K562 (cell line): ENCODE measurements around the gene CTXN1. TPM values are rescaled to one million over a fixed set of nuclear protein-coding genes. Genes with fewer than 3 reads are reported as not detected.

ENCODE experiments used
- ATAC-seq: fragments of 200-7000 bp; cut with Tn5 transposase; 3 replicates; pipeline ENCODE4 v1.9.1; 2020; ENCODE audit warnings: moderate library complexity
- BruUV-seq: library from RNA; stranded (reverse); fragments of 400-500 nt; replicated peaks from 2 replicates; lab custom pipeline; 2021; lab: Mats Ljungman, UMichigan
- CTCF ChIA-PET: fragments of 300-600 bp; formaldehyde crosslinking; extraction: SDS; loops from one replicate; lab custom pipeline; 2021; ENCODE audit warnings: low intra/inter-chr PET ratio; lab: Yijun Ruan, JAX
- POLR2A ChIA-PET: fragments of 300-600, 350-650 bp; sonication (Branson Sonifier 250); formaldehyde crosslinking; extraction: SDS; loops from one replicate; lab custom pipeline; 2021; ENCODE audit warnings: antibody characterized with exemption, inconsistent platforms; lab: Yijun Ruan, JAX
- DNase-seq, 4 experiments: peaks; one replicate each; pipeline versions ENCODE4 v3.0.0 to v3.0.0-alpha.2; 2011 to 2018; ENCODE audit warnings: low spot score in 3 of 4, mixed read lengths in 3 of 4; ENCODE audit errors: extremely low read depth in 1 of 4
- FAIRE-seq: peaks from 2 replicates; lab custom pipeline; 2011; peaks lifted over from hg19 to GRCh38; lab: Jason Lieb, UNC
- H2AFZ ChIP-seq: 2 replicates; pipeline ENCODE4 v1.6.0; 2011; ENCODE audit warnings: low read depth, low read length, control low read depth, inconsistent platforms
- H3K27ac ChIP-seq: fragments of 200-600 bp; 3 replicates; pipeline ENCODE4 v1.8.0; 2011; ENCODE audit warnings: low read depth, mild to moderate bottlenecking, control low read depth, inconsistent platforms, low read length, moderate library complexity, mixed read lengths; ENCODE audit errors: extremely low read depth
- H3K27me3 ChIP-seq, 2 experiments: fragments of 300-600 bp in 1 of 2; 2 replicates in 1 of 2; 3 replicates in 1 of 2; pipeline versions ENCODE4 v1.6.0 to v1.8.0; 2011; ENCODE audit warnings: inconsistent platforms in 2 of 2, low read length in 2 of 2, mild to moderate bottlenecking in 1 of 2, mixed read lengths in 1 of 2, moderate library complexity in 1 of 2; ENCODE audit not compliant: control insufficient read depth in 2 of 2, insufficient read depth in 2 of 2
- H3K36me3 ChIP-seq: fragments of 300-600 bp; 3 replicates; pipeline ENCODE4 v1.8.0; 2011; ENCODE audit warnings: mild to moderate bottlenecking, low read length, inconsistent platforms; ENCODE audit not compliant: control insufficient read depth, insufficient read depth
- H3K4me1 ChIP-seq, 2 experiments: fragments of 200-600 bp in 1 of 2; replicated peaks in 1 of 2; 2 replicates in 1 of 2; 3 replicates in 1 of 2; pipeline versions ENCODE4 v1.5.1 to v1.8.0; 2011; ENCODE audit warnings: inconsistent platforms in 2 of 2, low read length in 2 of 2, mild to moderate bottlenecking in 1 of 2, mixed read lengths in 1 of 2, moderate library complexity in 1 of 2; ENCODE audit not compliant: control insufficient read depth in 2 of 2, insufficient read depth in 2 of 2
- H3K4me2 ChIP-seq: 2 replicates; pipeline ENCODE4 v1.6.1; 2011; ENCODE audit warnings: low read length, control low read depth, inconsistent platforms, mixed read lengths; ENCODE audit not compliant: insufficient read depth
- H3K4me3 ChIP-seq: fragments of 200-600 bp; sonication (generic), shearing (Covaris generic); 2 replicates; pipeline ENCODE4 v1.5.1; 2016; ENCODE audit warnings: control low read depth, inconsistent platforms
- H3K79me2 ChIP-seq: fragments of 200-600 bp; 3 replicates; pipeline ENCODE4 v1.8.0; 2011; ENCODE audit warnings: low read length, inconsistent platforms; ENCODE audit not compliant: control insufficient read depth, insufficient read depth
- H3K9ac ChIP-seq, 2 experiments: 2 replicates each; pipeline versions ENCODE4 v1.6.0 to v1.6.1; 2011; ENCODE audit warnings: low read depth in 2 of 2, low read length in 2 of 2, control low read depth in 1 of 2, inconsistent platforms in 1 of 2, mild to moderate bottlenecking in 1 of 2, mixed read lengths in 1 of 2; ENCODE audit not compliant: insufficient read depth in 1 of 2
- H3K9me1 ChIP-seq: one replicate; pipeline ENCODE4 v1.6.0; 2011; ENCODE audit warnings: inconsistent platforms, mild to moderate bottlenecking, low read length, moderate library complexity; ENCODE audit not compliant: control insufficient read depth, insufficient read depth
- H3K9me3 ChIP-seq: replicated peaks from 2 replicates; pipeline ENCODE4 v1.5.1; 2011; ENCODE audit warnings: low read depth, low read length, inconsistent platforms; ENCODE audit not compliant: control insufficient read depth, insufficient read depth
- H4K20me1 ChIP-seq: replicated peaks from 2 replicates; pipeline ENCODE4 v1.6.1; 2011; ENCODE audit warnings: low read length, inconsistent platforms, mixed read lengths; ENCODE audit not compliant: control insufficient read depth, insufficient read depth
- CHAMP1 ChIP-seq: fragments of 450-650 bp; IDR thresholded peaks from 2 replicates; pipeline ENCODE4 v1.6.1; 2016; ENCODE audit warnings: mild to moderate bottlenecking
- JUNB ChIP-seq: fragments of 450-650 bp; formaldehyde crosslinking; conservative IDR thresholded peaks from 2 replicates; pipeline ENCODE4 v1.4.0; 2020; ENCODE audit warnings: mild to moderate bottlenecking
- NKRF ChIP-seq: fragments of 450-650 bp; IDR thresholded peaks from 2 replicates; pipeline ENCODE4 v1.6.1; 2016; ENCODE audit warnings: borderline replicate concordance
- TCFL5 ChIP-seq: fragments of 250-450 bp; sonication (Bioruptor Pico); conservative IDR thresholded peaks from 2 replicates; pipeline ENCODE4 v1.6.1; 2021; ENCODE audit warnings: mild to moderate bottlenecking, moderate library complexity, matching md5 sums
- ZNF41 ChIP-seq: fragments of 250-450 bp; sonication (Bioruptor Pico); conservative IDR thresholded peaks from 2 replicates; pipeline ENCODE4 v1.4.0; 2020; ENCODE audit warnings: mild to moderate bottlenecking
- WGBS: fragments of 100-300 bp; shearing (Covaris generic); methylation state at CpG from one replicate; pipeline ENCODE4 v1.1.6; 2016; ENCODE audit warnings: low coverage, mixed read lengths; ENCODE audit not compliant: insufficient coverage; ENCODE audit errors: missing lambda C conversion rate; 5-methylcytosine and 5-hydroxymethylcytosine counted together
- in situ Hi-C: fragments of 300-500 bp; cut with MboI; formaldehyde crosslinking; loops from 4 replicates; pipeline ENCODE4 v1.15.0; 2018; ENCODE audit warnings: inconsistent platforms, mixed read lengths
- intact Hi-C: fragments of 100-400 bp; cut with micrococcal nuclease; formaldehyde crosslinking; loops from 2 replicates; pipeline ENCODE4 v1.14.2; 2022
- polyA plus RNA-seq, 8 experiments: library from polyadenylated mRNA; depleted of rRNA in 4 of 8; stranded (reverse) in 5 of 8; unstranded in 3 of 8; fragments of >200 nt; fragmentation: Nextera tagmentation in 2 of 8; fragmentation: Illumina TruSeq in 1 of 8; extraction: Ambion mirVana in 2 of 8; extraction: Trizol in 1 of 8; gene quantifications; 2 replicates each; pipeline versions ENCODE4 v1.2.1 to v1.2.3, GENCODE V29; 2011 to 2014; ENCODE audit warnings: inconsistent platforms in 1 of 8, missing spikeins in 1 of 8
- total RNA-seq, 7 experiments: library from RNA; depleted of rRNA in 6 of 7; stranded (reverse); fragments of >200 nt in 6 of 7; fragmentation: Illumina TruSeq in 2 of 7; extraction: Trizol in 2 of 7; gene quantifications; 2 replicates each; pipeline versions ENCODE4 v1.2.1 to v1.2.3, GENCODE V29; 2011 to 2021; ENCODE audit warnings: low replicate concordance in 1 of 7
- TF ChIP-seq, protein P1 (sequence below): fragments of 250-450 bp; sonication (Bioruptor Pico); IDR thresholded peaks from 2 replicates; pipeline ENCODE4 v1.5.0; 2021
- TF ChIP-seq, protein P2 (sequence below): sonication (generic); formaldehyde crosslinking; IDR thresholded peaks from 2 replicates; pipeline ENCODE4 v1.8.0; 2022; ENCODE audit warnings: missing genetic modification reagents, mild to moderate bottlenecking, moderate library complexity, borderline replicate concordance
- TF ChIP-seq, protein P3 (sequence below): IDR thresholded peaks from 2 replicates; pipeline ENCODE4 v1.6.1; 2012; ENCODE audit warnings: low read depth, low read length, improper control_type of control experiment, borderline replicate concordance
- TF ChIP-seq, protein P4 (sequence below): fragments of 450-650 bp; formaldehyde crosslinking; IDR thresholded peaks from 2 replicates; pipeline ENCODE4 v1.4.0; 2020; ENCODE audit warnings: mild to moderate bottlenecking, moderate library complexity

CTXN1 gene
- total and polyA plus RNA-seq, 9 of the 15 experiments (the other 6 are each of a cell fraction or from before 2014, with no cell fraction given): 0.15 to 37.4 (median 1.8) TPM; not detected in 2

DNA sequence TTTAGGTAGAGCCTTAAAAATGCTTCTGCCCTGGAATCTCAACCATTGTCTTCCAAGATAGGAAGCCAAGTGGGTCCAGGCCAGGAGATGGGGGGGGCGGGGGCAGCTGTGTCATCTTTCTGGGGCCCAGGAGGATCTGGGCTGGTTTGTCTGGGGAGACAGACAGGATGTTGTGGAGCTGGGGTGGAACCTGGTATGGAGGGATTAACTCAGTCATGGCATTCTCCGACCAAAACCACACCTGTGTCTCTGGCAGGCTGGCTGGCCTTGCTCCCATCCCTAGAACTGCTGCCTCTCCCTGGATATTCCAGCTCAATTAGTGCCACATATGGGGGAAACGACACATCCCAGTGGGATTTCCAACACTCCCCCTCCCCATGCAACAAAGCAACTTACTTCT is 25.0 kb downstream of the CTXN1 start (continued):
- no peak for TF ChIP-seq NKRF
- TF ChIP-seq JUNB (CRISPR knock-in tag): no peak
- no peak for TF ChIP-seq ZNF41 (CRISPR knock-in tag)
- TF ChIP-seq, protein P1, sequence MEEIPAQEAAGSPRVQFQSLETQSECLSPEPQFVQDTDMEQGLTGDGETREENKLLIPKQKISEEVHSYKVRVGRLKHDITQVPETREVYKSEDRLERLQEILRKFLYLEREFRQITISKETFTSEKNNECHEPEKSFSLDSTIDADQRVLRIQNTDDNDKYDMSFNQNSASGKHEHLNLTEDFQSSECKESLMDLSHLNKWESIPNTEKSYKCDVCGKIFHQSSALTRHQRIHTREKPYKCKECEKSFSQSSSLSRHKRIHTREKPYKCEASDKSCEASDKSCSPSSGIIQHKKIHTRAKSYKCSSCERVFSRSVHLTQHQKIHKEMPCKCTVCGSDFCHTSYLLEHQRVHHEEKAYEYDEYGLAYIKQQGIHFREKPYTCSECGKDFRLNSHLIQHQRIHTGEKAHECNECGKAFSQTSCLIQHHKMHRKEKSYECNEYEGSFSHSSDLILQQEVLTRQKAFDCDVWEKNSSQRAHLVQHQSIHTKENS (CRISPR knock-in tag): no peak
- TF ChIP-seq, protein P2, sequence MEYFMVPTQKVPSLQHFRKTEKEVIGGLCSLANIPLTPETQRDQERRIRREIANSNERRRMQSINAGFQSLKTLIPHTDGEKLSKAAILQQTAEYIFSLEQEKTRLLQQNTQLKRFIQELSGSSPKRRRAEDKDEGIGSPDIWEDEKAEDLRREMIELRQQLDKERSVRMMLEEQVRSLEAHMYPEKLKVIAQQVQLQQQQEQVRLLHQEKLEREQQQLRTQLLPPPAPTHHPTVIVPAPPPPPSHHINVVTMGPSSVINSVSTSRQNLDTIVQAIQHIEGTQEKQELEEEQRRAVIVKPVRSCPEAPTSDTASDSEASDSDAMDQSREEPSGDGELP: no peak

DNA sequence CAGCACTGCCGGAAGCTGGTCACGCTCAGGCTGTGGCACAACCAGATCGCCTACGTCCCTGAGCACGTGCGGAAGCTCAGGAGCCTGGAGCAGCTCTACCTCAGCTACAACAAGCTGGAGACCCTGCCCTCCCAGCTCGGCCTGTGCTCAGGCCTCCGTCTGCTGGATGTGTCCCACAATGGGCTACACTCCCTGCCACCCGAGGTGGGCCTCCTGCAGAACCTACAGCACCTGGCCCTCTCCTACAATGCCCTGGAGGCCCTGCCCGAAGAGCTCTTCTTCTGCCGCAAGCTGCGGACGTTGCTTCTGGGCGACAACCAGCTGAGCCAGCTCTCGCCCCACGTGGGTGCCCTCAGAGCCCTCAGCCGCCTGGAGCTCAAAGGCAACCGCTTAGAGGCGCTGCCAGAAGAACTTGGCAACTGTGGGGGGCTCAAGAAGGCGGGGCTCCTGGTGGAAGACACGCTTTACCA is 25.5 kb downstream of the CTXN1 start:
- Histone ChIP-seq H3K27me3 (no peaks in the 10 kb centered on the region), H3K27ac (no peak overlapping the region), H3K9me3 (no peaks in the 10 kb centered on the region), H3K36me3 (peaks cover 26% of the 10 kb centered on the region; the same call in 2 of the 3 replicates), H3K4me3 (no peak overlapping the region), H3K9ac (no peak overlapping the region; a peak in 1 of 4 replicates), H3K4me2 (no peak overlapping the region), H2AFZ (no peak overlapping the region), H3K79me2 (peaks cover 28% of the 10 kb centered on the region), H3K9me1 (peaks cover 7% of the 10 kb centered on the region), H3K4me1 (peaks cover 13 to 43% of the 10 kb centered on the region in 2 experiments; a peak in 4 of 5 replicates), H4K20me1 (no peaks in the 10 kb centered on the region)
- 86% methylated on average over 12 of the region's 21 CpGs for WGBS
- no peak for FAIRE-seq
- BruUV-seq: no TSS peak
- POLR2A ChIA-PET: interaction anchor here (0.6 to 5.3 kb wide), 6 partner anchors 11 to 349 kb away, joined by 3 to 72 read pairs (median 4); partner anchors contain the start of genes LRRC8E and SNAPC2
- no peak for ATAC-seq
- intact Hi-C loops: no loop called here
- CTCF ChIA-PET: no interaction called here
- in situ Hi-C loops: no loop called here
- DNase-seq: no peak
- TF ChIP-seq, protein P3, sequence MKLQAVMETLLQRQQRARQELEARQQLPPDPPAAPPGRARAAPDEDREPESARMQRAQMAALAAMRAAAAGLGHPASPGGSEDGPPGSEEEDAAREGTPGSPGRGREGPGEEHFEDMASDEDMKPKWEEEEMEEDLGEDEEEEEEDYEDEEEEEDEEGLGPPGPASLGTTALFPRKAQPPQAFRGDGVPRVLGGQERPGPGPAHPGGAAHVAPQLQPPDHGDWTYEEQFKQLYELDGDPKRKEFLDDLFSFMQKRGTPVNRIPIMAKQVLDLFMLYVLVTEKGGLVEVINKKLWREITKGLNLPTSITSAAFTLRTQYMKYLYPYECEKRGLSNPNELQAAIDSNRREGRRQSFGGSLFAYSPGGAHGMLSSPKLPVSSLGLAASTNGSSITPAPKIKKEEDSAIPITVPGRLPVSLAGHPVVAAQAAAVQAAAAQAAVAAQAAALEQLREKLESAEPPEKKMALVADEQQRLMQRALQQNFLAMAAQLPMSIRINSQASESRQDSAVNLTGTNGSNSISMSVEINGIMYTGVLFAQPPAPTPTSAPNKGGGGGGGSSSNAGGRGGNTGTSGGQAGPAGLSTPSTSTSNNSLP: no peak
- TF ChIP-seq, protein P4, sequence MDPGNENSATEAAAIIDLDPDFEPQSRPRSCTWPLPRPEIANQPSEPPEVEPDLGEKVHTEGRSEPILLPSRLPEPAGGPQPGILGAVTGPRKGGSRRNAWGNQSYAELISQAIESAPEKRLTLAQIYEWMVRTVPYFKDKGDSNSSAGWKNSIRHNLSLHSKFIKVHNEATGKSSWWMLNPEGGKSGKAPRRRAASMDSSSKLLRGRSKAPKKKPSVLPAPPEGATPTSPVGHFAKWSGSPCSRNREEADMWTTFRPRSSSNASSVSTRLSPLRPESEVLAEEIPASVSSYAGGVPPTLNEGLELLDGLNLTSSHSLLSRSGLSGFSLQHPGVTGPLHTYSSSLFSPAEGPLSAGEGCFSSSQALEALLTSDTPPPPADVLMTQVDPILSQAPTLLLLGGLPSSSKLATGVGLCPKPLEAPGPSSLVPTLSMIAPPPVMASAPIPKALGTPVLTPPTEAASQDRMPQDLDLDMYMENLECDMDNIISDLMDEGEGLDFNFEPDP (CRISPR knock-in tag): no peak
- no peak for TF ChIP-seq CHAMP1
- no peak for TF ChIP-seq TCFL5
